SU-DHL-6 (cell line): ENCODE data around the gene NME9.

Experiments
- H2AFZ ChIP-seq: fragments of 200-600 bp; sonication (generic); 2 replicates; pipeline ENCODE4 v1.6.1; 2014; ENCODE audit warnings: low read depth, mild to moderate bottlenecking, moderate library complexity, mixed read lengths, antibody characterized with exemption, low read length; ENCODE audit not compliant: severe bottlenecking
- H3F3A ChIP-seq: fragments of 200-600 bp; shearing (Covaris generic); 2 replicates; pipeline ENCODE4 v1.6.0; 2016; ENCODE audit warnings: antibody characterized with exemption, mild to moderate bottlenecking; ENCODE audit not compliant: insufficient read depth
- H3K27ac ChIP-seq: fragments of 200-600 bp; sonication (generic); 2 replicates; pipeline ENCODE4 v1.5.1; 2016; ENCODE audit warnings: low read depth, mild to moderate bottlenecking, low read length, moderate library complexity, mixed read lengths
- H3K27me3 ChIP-seq: fragments of 200-600 bp; sonication (generic), shearing (Covaris generic); 2 replicates; pipeline ENCODE4 v1.6.0; 2014; ENCODE audit warnings: mild to moderate bottlenecking, low read length
- H3K36me3 ChIP-seq: fragments of 200-600 bp; sonication (generic); 2 replicates; pipeline ENCODE4 v1.6.1; 2014; ENCODE audit warnings: mild to moderate bottlenecking, low read length, mixed read lengths
- H3K4me2 ChIP-seq: fragments of 300-600, 200-600 bp; shearing (Covaris generic), sonication (generic); 2 replicates; pipeline ENCODE4 v1.6.0; 2014; ENCODE audit warnings: low read length, low read depth, mild to moderate bottlenecking; ENCODE audit not compliant: poor library complexity, severe bottlenecking
- H3K4me3 ChIP-seq: fragments of 200-600 bp; sonication (generic); 2 replicates; pipeline ENCODE4 v1.5.1; 2014; ENCODE audit warnings: antibody characterized with exemption, low read length, mild to moderate bottlenecking, mixed read lengths; ENCODE audit not compliant: insufficient read depth, poor library complexity, severe bottlenecking
- H3K79me2 ChIP-seq: fragments of 200-600 bp; sonication (generic); 2 replicates; pipeline ENCODE4 v1.6.1; 2014; ENCODE audit warnings: mild to moderate bottlenecking, low read length, moderate library complexity; ENCODE audit not compliant: insufficient read depth
- H3K9ac ChIP-seq: fragments of 200-600 bp; sonication (generic); 2 replicates; pipeline ENCODE4 v1.7.0; 2014; ENCODE audit warnings: mild to moderate bottlenecking, low read length
- H3K9me2 ChIP-seq: fragments of 200-600 bp; sonication (generic); replicated peaks from 2 replicates; pipeline ENCODE4 v1.6.1; 2014; ENCODE audit warnings: low read length; ENCODE audit not compliant: insufficient read depth
- H3K9me3 ChIP-seq: fragments of 200-600 bp; sonication (generic); 2 replicates; pipeline ENCODE4 v1.6.1; 2014; ENCODE audit warnings: low read length, mixed read lengths; ENCODE audit not compliant: insufficient read depth
- H4K20me1 ChIP-seq: fragments of 200-600 bp; sonication (generic); 2 replicates; pipeline ENCODE4 v1.6.1; 2014; ENCODE audit warnings: low read depth, mild to moderate bottlenecking, antibody characterized with exemption, low read length, moderate library complexity, mixed read lengths
- EZH2phosphoT487 ChIP-seq: fragments of 200-600 bp; sonication (generic), shearing (Covaris generic); conservative IDR thresholded peaks from 2 replicates; pipeline ENCODE4 v1.6.1; 2018; ENCODE audit warnings: mild to moderate bottlenecking, antibody characterized with exemption, low read length, moderate library complexity, mixed read lengths
- TF ChIP-seq, protein P1 (sequence below): fragments of 200-600 bp; sonication (generic); IDR thresholded peaks from one replicate; pipeline ENCODE4 v1.5.1; 2017; ENCODE audit warnings: antibody characterized with exemption, mild to moderate bottlenecking, low read length, moderate library complexity; ENCODE audit not compliant: insufficient read depth, poor library complexity, severe bottlenecking

The NME9 gene

DNA sequence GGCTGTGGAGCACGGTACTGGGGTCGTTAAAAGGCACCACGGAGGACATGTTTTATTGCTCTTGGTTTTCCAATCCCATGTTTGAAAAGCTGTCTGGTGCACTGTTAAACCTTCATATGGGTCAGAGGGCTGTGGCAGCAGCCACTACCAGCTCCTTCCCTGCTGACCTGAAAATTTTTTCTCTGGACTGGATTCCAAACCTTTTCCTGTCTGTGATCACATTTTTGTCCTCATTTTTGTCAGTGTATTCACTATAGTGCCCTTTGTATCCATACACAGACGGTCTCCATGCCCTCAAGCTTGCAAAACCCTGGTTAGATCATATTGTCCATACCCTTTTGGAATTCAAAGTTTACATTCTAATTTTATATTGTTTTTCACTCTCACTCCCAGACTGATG, 70.5 kb downstream of the NME9 start:
- TF ChIP-seq, protein P1, sequence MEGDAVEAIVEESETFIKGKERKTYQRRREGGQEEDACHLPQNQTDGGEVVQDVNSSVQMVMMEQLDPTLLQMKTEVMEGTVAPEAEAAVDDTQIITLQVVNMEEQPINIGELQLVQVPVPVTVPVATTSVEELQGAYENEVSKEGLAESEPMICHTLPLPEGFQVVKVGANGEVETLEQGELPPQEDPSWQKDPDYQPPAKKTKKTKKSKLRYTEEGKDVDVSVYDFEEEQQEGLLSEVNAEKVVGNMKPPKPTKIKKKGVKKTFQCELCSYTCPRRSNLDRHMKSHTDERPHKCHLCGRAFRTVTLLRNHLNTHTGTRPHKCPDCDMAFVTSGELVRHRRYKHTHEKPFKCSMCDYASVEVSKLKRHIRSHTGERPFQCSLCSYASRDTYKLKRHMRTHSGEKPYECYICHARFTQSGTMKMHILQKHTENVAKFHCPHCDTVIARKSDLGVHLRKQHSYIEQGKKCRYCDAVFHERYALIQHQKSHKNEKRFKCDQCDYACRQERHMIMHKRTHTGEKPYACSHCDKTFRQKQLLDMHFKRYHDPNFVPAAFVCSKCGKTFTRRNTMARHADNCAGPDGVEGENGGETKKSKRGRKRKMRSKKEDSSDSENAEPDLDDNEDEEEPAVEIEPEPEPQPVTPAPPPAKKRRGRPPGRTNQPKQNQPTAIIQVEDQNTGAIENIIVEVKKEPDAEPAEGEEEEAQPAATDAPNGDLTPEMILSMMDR: no peak
- no peak for TF ChIP-seq EZH2phosphoT487
- Histone ChIP-seq H3F3A (no peaks in the 10 kb centered on the region), H2AFZ (no peak overlapping the region)

DNA sequence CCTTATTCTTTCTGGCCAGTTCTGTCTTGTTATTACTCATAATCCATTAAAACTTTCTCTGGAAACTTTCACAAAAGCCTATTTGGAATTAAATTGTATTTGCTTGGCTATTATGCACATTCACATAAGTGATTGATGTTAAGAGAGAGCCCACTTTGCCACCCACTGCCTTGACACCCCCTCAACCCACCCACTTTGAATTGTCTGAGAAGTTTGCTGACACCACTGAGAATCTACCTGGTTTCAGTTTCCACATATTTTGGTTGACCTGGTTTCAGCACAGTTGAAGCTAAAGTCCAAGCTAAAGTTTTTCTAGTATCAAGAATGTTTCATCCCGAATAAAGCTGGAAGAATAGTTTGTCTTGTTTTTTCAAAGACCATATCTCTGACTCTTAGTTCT, 71.7 kb downstream of the NME9 start:
- Histone ChIP-seq H3F3A (no peaks in the 10 kb centered on the region), H2AFZ (no peak overlapping the region), H3K9ac (no peak overlapping the region), H3K4me3 (no peak overlapping the region), H3K27ac (no peak overlapping the region), H3K4me2 (no peak overlapping the region), H3K27me3 (no peaks in the 10 kb centered on the region), H3K36me3 (no peaks in the 10 kb centered on the region), H3K79me2 (no peaks in the 10 kb centered on the region), H3K9me3 (no peaks in the 10 kb centered on the region), H4K20me1 (no peaks in the 10 kb centered on the region), H3K9me2 (no peaks in the 10 kb centered on the region)
- TF ChIP-seq, protein P1: no peak
- TF ChIP-seq EZH2phosphoT487: no peak

More for the DNA sequence above, 70.5 kb downstream of the NME9 start:
- Histone ChIP-seq H3K4me2 (no peak overlapping the region), H3K79me2 (no peaks in the 10 kb centered on the region), H3K9ac (no peak overlapping the region), H4K20me1 (no peaks in the 10 kb centered on the region), H3K27ac (no peak overlapping the region), H3K36me3 (no peaks in the 10 kb centered on the region), H3K9me3 (no peaks in the 10 kb centered on the region), H3K4me3 (no peak overlapping the region), H3K9me2 (no peaks in the 10 kb centered on the region), H3K27me3 (no peaks in the 10 kb centered on the region)

DNA sequence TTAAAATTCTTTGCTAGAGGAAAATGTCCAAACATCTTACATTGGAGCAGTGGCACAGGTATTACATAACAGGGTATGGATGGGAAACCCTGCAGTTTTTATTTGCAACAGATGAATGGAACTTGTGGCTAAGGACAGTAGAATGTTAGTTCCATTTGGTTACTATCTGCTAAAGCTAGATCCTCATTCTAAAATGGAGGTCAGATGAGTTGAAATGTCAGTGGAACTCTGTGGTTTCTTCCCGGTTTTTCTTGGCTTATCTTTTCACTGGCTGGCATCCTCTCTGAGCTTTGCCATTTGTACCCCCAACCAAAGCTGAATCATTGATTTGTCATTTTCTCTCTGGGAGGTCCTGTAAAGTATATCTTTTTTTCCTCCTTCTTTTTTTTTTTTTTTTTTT, 73.6 kb downstream of the NME9 start:
- H3K9me2 ChIP-seq: no peaks in the 10 kb centered on the region

More for the DNA sequence above, 73.6 kb downstream of the NME9 start:
- Histone ChIP-seq H3K4me3 (no peak overlapping the region), H2AFZ (no peak overlapping the region), H3K4me2 (no peak overlapping the region), H3K27me3 (no peaks in the 10 kb centered on the region), H3K36me3 (no peaks in the 10 kb centered on the region), H3K9ac (no peak overlapping the region), H4K20me1 (no peaks in the 10 kb centered on the region), H3K9me3 (no peaks in the 10 kb centered on the region), H3K79me2 (no peaks in the 10 kb centered on the region), H3K27ac (no peak overlapping the region), H3F3A (no peaks in the 10 kb centered on the region)
- TF ChIP-seq, protein P1: no peak
- no peak for TF ChIP-seq EZH2phosphoT487
